ENCODE data around the gene PPP3CB. TPM values are rescaled to one million over a fixed set of nuclear protein-coding genes. Genes with fewer than 3 reads are reported as not detected.

The PPP3CB gene
- total and polyA plus RNA-seq, 2 experiments from 2014 or later, result 17.9 to 38.5 TPM

GRCh38 chr10:73545357-73545756 lies 49.5 kb upstream of the PPP3CB start:
- no peaks in the 10 kb centered on the region for H3K9me2 ChIP-seq (ENCODE audit: insufficient read depth)
- H3K4me1 Mint-ChIP-seq, result no peaks in the 10 kb centered on the region
- ATAC-seq, result no peak
- H4K20me1 ChIP-seq (replicated peaks; ENCODE audit: insufficient read depth), result no peaks in the 10 kb centered on the region; the same call in 1 of the 2 replicates
- DNase-seq (ENCODE audit: low spot score), result no peak
- no peak overlapping the region for H3K4me3 Mint-ChIP-seq
- H3K79me2 ChIP-seq (replicated peaks; ENCODE audit: insufficient read depth), result no peaks in the 10 kb centered on the region
- no peak overlapping the region for H2AFZ ChIP-seq
- H3K4me3 ChIP-seq, result no peak overlapping the region
- H3K27me3 Mint-ChIP-seq (ENCODE audit: insufficient read depth, low read depth, poor library complexity), result no peaks in the 10 kb centered on the region
- no peak for TF ChIP-seq ZNF114 (CRISPR knock-in tag; IDR thresholded peaks at IDR 0.05)
- no peaks in the 10 kb centered on the region for H3F3A ChIP-seq (replicated peaks; ENCODE audit: low read depth)
- H3K36me3 Mint-ChIP-seq (ENCODE audit: low read depth), result peaks cover 14% of the 10 kb centered on the region; the same call in 2 of the 3 replicates
- H3K27ac Mint-ChIP-seq, result no peak overlapping the region
- no peaks in the 10 kb centered on the region for H3K27me3 ChIP-seq (ENCODE audit: insufficient read depth)
- H3K36me3 ChIP-seq (ENCODE audit: insufficient read depth), result no peaks in the 10 kb centered on the region
- no peaks in the 10 kb centered on the region for H3K9me3 Mint-ChIP-seq
- no peaks in the 10 kb centered on the region for H3K4me1 ChIP-seq (ENCODE audit: insufficient read depth)
- no peak overlapping the region for H3K27ac ChIP-seq (ENCODE audit: low read depth)
- H3K4me2 ChIP-seq, result no peak overlapping the region

- DNase-seq (ENCODE audit: low spot score) (no peak), ATAC-seq (no peak)
- Mint-ChIP-seq H3K9me3 (no peaks in the 10 kb centered on the region), H3K27ac (no peak overlapping the region), H3K4me1 (no peaks in the 10 kb centered on the region), H3K4me3 (no peak overlapping the region), H3K36me3 (ENCODE audit: low read depth) (peaks cover 29% of the 10 kb centered on the region), H3K27me3 (ENCODE audit: insufficient read depth, low read depth, poor library complexity) (no peaks in the 10 kb centered on the region)
- Histone ChIP-seq H2AFZ (no peak overlapping the region), H3K4me2 (no peak overlapping the region), H3K4me3 (no peak overlapping the region), H3K79me2 (replicated peaks; ENCODE audit: insufficient read depth) (no peaks in the 10 kb centered on the region), H3K9me2 (ENCODE audit: insufficient read depth) (no peaks in the 10 kb centered on the region), H4K20me1 (replicated peaks; ENCODE audit: insufficient read depth) (no peaks in the 10 kb centered on the region; the same call in 1 of the 2 replicates), H3K27ac (ENCODE audit: low read depth) (0 out of 2 replicates have a peak overlapping the region, but pooled peaks have one; percentile 39), H3K27me3 (ENCODE audit: insufficient read depth) (no peaks in the 10 kb centered on the region), H3F3A (replicated peaks; ENCODE audit: low read depth) (no peaks in the 10 kb centered on the region), H3K4me1 (ENCODE audit: insufficient read depth) (no peaks in the 10 kb centered on the region), H3K36me3 (ENCODE audit: insufficient read depth) (no peaks in the 10 kb centered on the region)
- no peak for TF ChIP-seq ZNF462 (CRISPR knock-in tag; IDR thresholded peaks at IDR 0.05)
- TF ChIP-seq NANOG (IDR thresholded peaks at IDR 0.05; ENCODE audit: borderline replicate concordance), result no peak
- TF ChIP-seq CREB1 (CRISPR knock-in tag; IDR thresholded peaks at IDR 0.05; ENCODE audit: low read depth), result no peak
- TF ChIP-seq CTCF (conservative IDR thresholded peaks at IDR 0.05; ENCODE audit: low read depth in 2 of 2), result no peak
- TF ChIP-seq ZNF331 (CRISPR knock-in tag; IDR thresholded peaks at IDR 0.05; ENCODE audit: low read depth), result no peak
- no peak for TF ChIP-seq REST (IDR thresholded peaks at IDR 0.05; ENCODE audit: unreplicated experiment)
- no peak for TF ChIP-seq POLR2AphosphoS5 (IDR thresholded peaks at IDR 0.05; ENCODE audit: low read depth)
- TF ChIP-seq ZNF114 (CRISPR knock-in tag; IDR thresholded peaks at IDR 0.05), result no peak
- TF ChIP-seq EZH2phosphoT487 (IDR thresholded peaks at IDR 0.05; ENCODE audit: unreplicated experiment), result no peak
- no peak for TF ChIP-seq ETS1 (IDR thresholded peaks at IDR 0.05)
Measured at GRCh38 chr10:73537709-73538108, 41.9 kb upstream of the PPP3CB start.

Data from GM23338 (cell line).